Stimulated activated memory B cell treated with anti-CD40 and anti-IgM and Interleukin-4, amounts not matched to agents 10 μg/mL and 1 μg/mL and 100 μg/mL, for 72 hours (primary cell): ENCODE measurements around the gene WDR88.

Experiments
- ATAC-seq: fragments of 150-1000 bp; cut with Tn5 transposase; 2 replicates; pipeline ENCODE4 v1.10.0; 2021
- H3K27ac Mint-ChIP-seq: one replicate; pipeline ENCODE4 v1.8.0; 2022; ENCODE audit warnings: mild to moderate bottlenecking, mixed read lengths
- H3K27me3 Mint-ChIP-seq: one replicate; pipeline ENCODE4 v1.8.0; 2022; ENCODE audit warnings: mixed read lengths
- H3K36me3 Mint-ChIP-seq: one replicate; pipeline ENCODE4 v1.8.0; 2022; ENCODE audit warnings: mixed read lengths
- H3K4me1 Mint-ChIP-seq: one replicate; pipeline ENCODE4 v1.8.0; 2022; ENCODE audit warnings: mixed read lengths
- H3K4me3 Mint-ChIP-seq: one replicate; pipeline ENCODE4 v1.8.0; 2022; ENCODE audit warnings: mild to moderate bottlenecking, moderate library complexity, mixed read lengths
- H3K9me3 Mint-ChIP-seq: one replicate; pipeline ENCODE4 v1.8.0; 2022; ENCODE audit warnings: mixed read lengths

Gene WDR88

GRCh38 chr19:33194886-33195644 lies 63.2 kb downstream of the WDR88 start:
- Mint-ChIP-seq H3K4me1 (peaks cover 10% of the 10 kb centered on the region), H3K27ac (no peak overlapping the region), H3K36me3 (no peaks in the 10 kb centered on the region), H3K27me3 (peaks cover 64% of the 10 kb centered on the region), H3K9me3 (no peaks in the 10 kb centered on the region), H3K4me3 (no peak overlapping the region)
- ATAC-seq: no peak

- peaks cover 57% of the 10 kb centered on the region for H3K27me3 Mint-ChIP-seq
- ATAC-seq: no peak
- H3K4me1 Mint-ChIP-seq: peaks cover 10% of the 10 kb centered on the region
- H3K27ac Mint-ChIP-seq: no peak overlapping the region
- no peaks in the 10 kb centered on the region for H3K36me3 Mint-ChIP-seq
- H3K9me3 Mint-ChIP-seq: no peaks in the 10 kb centered on the region
- no peak overlapping the region for H3K4me3 Mint-ChIP-seq
Observed at GRCh38 chr19:33195645-33196347, 63.9 kb downstream of the WDR88 start.

- Mint-ChIP-seq H3K27ac (no peak overlapping the region), H3K27me3 (peaks cover 57% of the 10 kb centered on the region), H3K4me1 (peaks cover 10% of the 10 kb centered on the region), H3K4me3 (no peak overlapping the region), H3K9me3 (no peaks in the 10 kb centered on the region), H3K36me3 (no peaks in the 10 kb centered on the region)
- no peak for ATAC-seq
Observed at GRCh38 chr19:33196446-33197193, 64.7 kb downstream of the WDR88 start.

- H3K27ac Mint-ChIP-seq: no peak overlapping the region
- peaks cover 10% of the 10 kb centered on the region for H3K4me1 Mint-ChIP-seq
- no peak for ATAC-seq
- no peak overlapping the region for H3K4me3 Mint-ChIP-seq
- H3K27me3 Mint-ChIP-seq: peaks cover 48% of the 10 kb centered on the region
- no peaks in the 10 kb centered on the region for H3K9me3 Mint-ChIP-seq
- no peaks in the 10 kb centered on the region for H3K36me3 Mint-ChIP-seq
Observed at GRCh38 chr19:33197591-33198000, 65.7 kb downstream of the WDR88 start.

GRCh38 chr19:33198169-33198568 lies 66.3 kb downstream of the WDR88 start:
- Mint-ChIP-seq H3K4me3 (no peak overlapping the region), H3K4me1 (peaks cover 10% of the 10 kb centered on the region), H3K27ac (no peak overlapping the region), H3K27me3 (peaks cover 42% of the 10 kb centered on the region), H3K9me3 (no peaks in the 10 kb centered on the region), H3K36me3 (no peaks in the 10 kb centered on the region)
- ATAC-seq: no peak

GRCh38 chr19:33199441-33200265 lies 67.7 kb downstream of the WDR88 start:
- ATAC-seq: no peak
- Mint-ChIP-seq H3K36me3 (no peaks in the 10 kb centered on the region), H3K27me3 (peaks cover 34% of the 10 kb centered on the region), H3K27ac (no peak overlapping the region), H3K4me1 (peaks cover 10% of the 10 kb centered on the region), H3K4me3 (no peak overlapping the region), H3K9me3 (no peaks in the 10 kb centered on the region)

GRCh38 chr19:33201473-33201872 lies 69.6 kb downstream of the WDR88 start:
- H3K9me3 Mint-ChIP-seq: no peaks in the 10 kb centered on the region
- H3K36me3 Mint-ChIP-seq: no peaks in the 10 kb centered on the region
- no peak for ATAC-seq
- H3K27ac Mint-ChIP-seq: no peak overlapping the region
- no peak overlapping the region for H3K4me3 Mint-ChIP-seq
- peaks cover 10% of the 10 kb centered on the region for H3K4me1 Mint-ChIP-seq
- H3K27me3 Mint-ChIP-seq: peaks cover 20% of the 10 kb centered on the region

GRCh38 chr19:33201886-33202545 lies 70.1 kb downstream of the WDR88 start:
- H3K27ac Mint-ChIP-seq: no peak overlapping the region
- H3K4me1 Mint-ChIP-seq: peaks cover 9% of the 10 kb centered on the region
- no peak for ATAC-seq
- H3K4me3 Mint-ChIP-seq: no peak overlapping the region
- H3K27me3 Mint-ChIP-seq: peaks cover 15% of the 10 kb centered on the region
- no peaks in the 10 kb centered on the region for H3K36me3 Mint-ChIP-seq
- no peaks in the 10 kb centered on the region for H3K9me3 Mint-ChIP-seq

- peaks cover 10% of the 10 kb centered on the region for H3K27me3 Mint-ChIP-seq
- ATAC-seq: no peak
- no peak overlapping the region for H3K27ac Mint-ChIP-seq
- H3K4me1 Mint-ChIP-seq: peaks cover under 1% of the 10 kb centered on the region
- no peaks in the 10 kb centered on the region for H3K9me3 Mint-ChIP-seq
- no peaks in the 10 kb centered on the region for H3K36me3 Mint-ChIP-seq
- no peak overlapping the region for H3K4me3 Mint-ChIP-seq
Observed at GRCh38 chr19:33202546-33203507, 70.9 kb downstream of the WDR88 start.

- Mint-ChIP-seq H3K27me3 (peaks cover 10% of the 10 kb centered on the region), H3K27ac (no peak overlapping the region), H3K4me3 (no peak overlapping the region), H3K4me1 (no peaks in the 10 kb centered on the region), H3K36me3 (no peaks in the 10 kb centered on the region), H3K9me3 (no peaks in the 10 kb centered on the region)
- ATAC-seq: no peak
Observed at GRCh38 chr19:33203529-33203928, 71.6 kb downstream of the WDR88 start.

- no peak for ATAC-seq
- no peak overlapping the region for H3K27ac Mint-ChIP-seq
- no peaks in the 10 kb centered on the region for H3K36me3 Mint-ChIP-seq
- peaks cover 10% of the 10 kb centered on the region for H3K27me3 Mint-ChIP-seq
- no peaks in the 10 kb centered on the region for H3K9me3 Mint-ChIP-seq
- no peak overlapping the region for H3K4me3 Mint-ChIP-seq
- H3K4me1 Mint-ChIP-seq: no peaks in the 10 kb centered on the region
Observed at GRCh38 chr19:33204136-33204973, 72.4 kb downstream of the WDR88 start.

- H3K4me1 Mint-ChIP-seq: no peaks in the 10 kb centered on the region
- H3K27ac Mint-ChIP-seq: no peak overlapping the region
- no peak overlapping the region for H3K4me3 Mint-ChIP-seq
- no peak for ATAC-seq
- H3K36me3 Mint-ChIP-seq: no peaks in the 10 kb centered on the region
- no peaks in the 10 kb centered on the region for H3K9me3 Mint-ChIP-seq
- H3K27me3 Mint-ChIP-seq: peaks cover 10% of the 10 kb centered on the region
Observed at GRCh38 chr19:33205110-33205509, 73.2 kb downstream of the WDR88 start.
